ENCODE data around the gene HRH1. TPM values are rescaled to one million over a fixed set of nuclear protein-coding genes. Genes with fewer than 3 reads are reported as not detected.

The HRH1 gene
- total and polyA plus RNA-seq, 2 experiments from 2014 or later, result not detected

DNA sequence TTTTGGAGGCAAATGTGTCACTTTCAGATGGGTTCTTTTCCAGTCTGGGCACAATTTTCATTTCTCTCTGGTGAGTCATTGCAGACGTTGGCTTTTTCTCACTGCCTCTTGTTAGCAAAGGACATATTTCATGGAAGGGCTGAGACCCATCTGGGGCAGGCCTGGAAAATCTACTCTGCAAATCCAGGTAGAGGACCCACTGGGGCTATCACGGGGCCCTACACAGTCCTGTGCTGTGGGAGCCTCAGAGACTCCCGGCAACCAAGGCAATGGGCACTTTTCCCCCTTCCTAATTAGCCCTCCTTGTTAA, 58.0 kb downstream of the HRH1 start (continued):
- TF ChIP-seq, protein P1, sequence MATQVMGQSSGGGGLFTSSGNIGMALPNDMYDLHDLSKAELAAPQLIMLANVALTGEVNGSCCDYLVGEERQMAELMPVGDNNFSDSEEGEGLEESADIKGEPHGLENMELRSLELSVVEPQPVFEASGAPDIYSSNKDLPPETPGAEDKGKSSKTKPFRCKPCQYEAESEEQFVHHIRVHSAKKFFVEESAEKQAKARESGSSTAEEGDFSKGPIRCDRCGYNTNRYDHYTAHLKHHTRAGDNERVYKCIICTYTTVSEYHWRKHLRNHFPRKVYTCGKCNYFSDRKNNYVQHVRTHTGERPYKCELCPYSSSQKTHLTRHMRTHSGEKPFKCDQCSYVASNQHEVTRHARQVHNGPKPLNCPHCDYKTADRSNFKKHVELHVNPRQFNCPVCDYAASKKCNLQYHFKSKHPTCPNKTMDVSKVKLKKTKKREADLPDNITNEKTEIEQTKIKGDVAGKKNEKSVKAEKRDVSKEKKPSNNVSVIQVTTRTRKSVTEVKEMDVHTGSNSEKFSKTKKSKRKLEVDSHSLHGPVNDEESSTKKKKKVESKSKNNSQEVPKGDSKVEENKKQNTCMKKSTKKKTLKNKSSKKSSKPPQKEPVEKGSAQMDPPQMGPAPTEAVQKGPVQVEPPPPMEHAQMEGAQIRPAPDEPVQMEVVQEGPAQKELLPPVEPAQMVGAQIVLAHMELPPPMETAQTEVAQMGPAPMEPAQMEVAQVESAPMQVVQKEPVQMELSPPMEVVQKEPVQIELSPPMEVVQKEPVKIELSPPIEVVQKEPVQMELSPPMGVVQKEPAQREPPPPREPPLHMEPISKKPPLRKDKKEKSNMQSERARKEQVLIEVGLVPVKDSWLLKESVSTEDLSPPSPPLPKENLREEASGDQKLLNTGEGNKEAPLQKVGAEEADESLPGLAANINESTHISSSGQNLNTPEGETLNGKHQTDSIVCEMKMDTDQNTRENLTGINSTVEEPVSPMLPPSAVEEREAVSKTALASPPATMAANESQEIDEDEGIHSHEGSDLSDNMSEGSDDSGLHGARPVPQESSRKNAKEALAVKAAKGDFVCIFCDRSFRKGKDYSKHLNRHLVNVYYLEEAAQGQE (IDR thresholded peaks at IDR 0.05; ENCODE audit: unreplicated experiment), result no peak
- TF ChIP-seq ZNF114 (CRISPR knock-in tag; IDR thresholded peaks at IDR 0.05) (no peak), JUNB (IDR thresholded peaks at IDR 0.05; ENCODE audit: unreplicated experiment) (no peak), CREB1 (CRISPR knock-in tag; IDR thresholded peaks at IDR 0.05; ENCODE audit: low read depth) (no peak), POLR2AphosphoS5 (IDR thresholded peaks at IDR 0.05; ENCODE audit: low read depth) (no peak)
- TF ChIP-seq, protein P2, sequence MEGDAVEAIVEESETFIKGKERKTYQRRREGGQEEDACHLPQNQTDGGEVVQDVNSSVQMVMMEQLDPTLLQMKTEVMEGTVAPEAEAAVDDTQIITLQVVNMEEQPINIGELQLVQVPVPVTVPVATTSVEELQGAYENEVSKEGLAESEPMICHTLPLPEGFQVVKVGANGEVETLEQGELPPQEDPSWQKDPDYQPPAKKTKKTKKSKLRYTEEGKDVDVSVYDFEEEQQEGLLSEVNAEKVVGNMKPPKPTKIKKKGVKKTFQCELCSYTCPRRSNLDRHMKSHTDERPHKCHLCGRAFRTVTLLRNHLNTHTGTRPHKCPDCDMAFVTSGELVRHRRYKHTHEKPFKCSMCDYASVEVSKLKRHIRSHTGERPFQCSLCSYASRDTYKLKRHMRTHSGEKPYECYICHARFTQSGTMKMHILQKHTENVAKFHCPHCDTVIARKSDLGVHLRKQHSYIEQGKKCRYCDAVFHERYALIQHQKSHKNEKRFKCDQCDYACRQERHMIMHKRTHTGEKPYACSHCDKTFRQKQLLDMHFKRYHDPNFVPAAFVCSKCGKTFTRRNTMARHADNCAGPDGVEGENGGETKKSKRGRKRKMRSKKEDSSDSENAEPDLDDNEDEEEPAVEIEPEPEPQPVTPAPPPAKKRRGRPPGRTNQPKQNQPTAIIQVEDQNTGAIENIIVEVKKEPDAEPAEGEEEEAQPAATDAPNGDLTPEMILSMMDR (conservative IDR thresholded peaks at IDR 0.05; ENCODE audit: low read depth in 2 of 2), result no peak

DNA sequence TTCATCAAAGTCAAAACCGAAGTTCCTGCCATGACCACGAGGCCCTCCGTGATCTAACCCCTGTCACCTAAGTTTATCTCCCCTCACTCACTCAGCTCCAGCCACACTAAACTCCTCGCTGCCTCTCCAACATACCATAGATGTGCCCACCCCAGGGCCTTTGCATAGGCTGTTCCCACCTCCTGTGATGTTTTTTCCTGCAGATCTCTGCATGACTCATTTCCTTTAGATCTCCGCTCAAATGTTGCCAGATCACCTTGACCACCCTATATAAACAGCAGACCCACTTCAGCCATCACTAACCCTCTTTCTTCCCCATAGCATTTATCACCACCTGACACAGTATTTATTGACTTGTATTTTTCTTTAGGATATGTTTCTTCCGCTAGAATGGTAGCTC, 58.5 kb downstream of the HRH1 start:
- Mint-ChIP-seq H3K36me3 (ENCODE audit: low read depth) (no peaks in the 10 kb centered on the region), H3K4me3 (no peak overlapping the region), H3K27me3 (ENCODE audit: insufficient read depth, low read depth, poor library complexity) (peaks cover 4% of the 10 kb centered on the region), H3K9me3 (no peaks in the 10 kb centered on the region), H3K27ac (no peak overlapping the region), H3K4me1 (peaks cover 8% of the 10 kb centered on the region)
- Histone ChIP-seq H3K27ac (ENCODE audit: low read depth) (no peak overlapping the region), H3F3A (replicated peaks; ENCODE audit: low read depth) (no peaks in the 10 kb centered on the region), H3K79me2 (replicated peaks; ENCODE audit: insufficient read depth) (no peaks in the 10 kb centered on the region), H3K4me1 (ENCODE audit: insufficient read depth) (no peaks in the 10 kb centered on the region), H3K4me2 (no peak overlapping the region), H3K27me3 (ENCODE audit: insufficient read depth) (no peaks in the 10 kb centered on the region), H3K4me3 (no peak overlapping the region), H3K9me2 (ENCODE audit: insufficient read depth) (no peaks in the 10 kb centered on the region), H4K20me1 (replicated peaks; ENCODE audit: insufficient read depth) (no peaks in the 10 kb centered on the region), H3K36me3 (ENCODE audit: insufficient read depth) (no peaks in the 10 kb centered on the region), H2AFZ (no peak overlapping the region)
- DNase-seq (ENCODE audit: low spot score) (no peak), ATAC-seq (no peak)
- TF ChIP-seq JUNB (IDR thresholded peaks at IDR 0.05; ENCODE audit: unreplicated experiment) (no peak), EZH2phosphoT487 (IDR thresholded peaks at IDR 0.05; ENCODE audit: unreplicated experiment) (no peak), STAT1 (IDR thresholded peaks at IDR 0.05; ENCODE audit: unreplicated experiment) (no peak), ZNF114 (CRISPR knock-in tag; IDR thresholded peaks at IDR 0.05) (no peak), CREB1 (CRISPR knock-in tag; IDR thresholded peaks at IDR 0.05; ENCODE audit: low read depth) (no peak)
- TF ChIP-seq, protein P3, sequence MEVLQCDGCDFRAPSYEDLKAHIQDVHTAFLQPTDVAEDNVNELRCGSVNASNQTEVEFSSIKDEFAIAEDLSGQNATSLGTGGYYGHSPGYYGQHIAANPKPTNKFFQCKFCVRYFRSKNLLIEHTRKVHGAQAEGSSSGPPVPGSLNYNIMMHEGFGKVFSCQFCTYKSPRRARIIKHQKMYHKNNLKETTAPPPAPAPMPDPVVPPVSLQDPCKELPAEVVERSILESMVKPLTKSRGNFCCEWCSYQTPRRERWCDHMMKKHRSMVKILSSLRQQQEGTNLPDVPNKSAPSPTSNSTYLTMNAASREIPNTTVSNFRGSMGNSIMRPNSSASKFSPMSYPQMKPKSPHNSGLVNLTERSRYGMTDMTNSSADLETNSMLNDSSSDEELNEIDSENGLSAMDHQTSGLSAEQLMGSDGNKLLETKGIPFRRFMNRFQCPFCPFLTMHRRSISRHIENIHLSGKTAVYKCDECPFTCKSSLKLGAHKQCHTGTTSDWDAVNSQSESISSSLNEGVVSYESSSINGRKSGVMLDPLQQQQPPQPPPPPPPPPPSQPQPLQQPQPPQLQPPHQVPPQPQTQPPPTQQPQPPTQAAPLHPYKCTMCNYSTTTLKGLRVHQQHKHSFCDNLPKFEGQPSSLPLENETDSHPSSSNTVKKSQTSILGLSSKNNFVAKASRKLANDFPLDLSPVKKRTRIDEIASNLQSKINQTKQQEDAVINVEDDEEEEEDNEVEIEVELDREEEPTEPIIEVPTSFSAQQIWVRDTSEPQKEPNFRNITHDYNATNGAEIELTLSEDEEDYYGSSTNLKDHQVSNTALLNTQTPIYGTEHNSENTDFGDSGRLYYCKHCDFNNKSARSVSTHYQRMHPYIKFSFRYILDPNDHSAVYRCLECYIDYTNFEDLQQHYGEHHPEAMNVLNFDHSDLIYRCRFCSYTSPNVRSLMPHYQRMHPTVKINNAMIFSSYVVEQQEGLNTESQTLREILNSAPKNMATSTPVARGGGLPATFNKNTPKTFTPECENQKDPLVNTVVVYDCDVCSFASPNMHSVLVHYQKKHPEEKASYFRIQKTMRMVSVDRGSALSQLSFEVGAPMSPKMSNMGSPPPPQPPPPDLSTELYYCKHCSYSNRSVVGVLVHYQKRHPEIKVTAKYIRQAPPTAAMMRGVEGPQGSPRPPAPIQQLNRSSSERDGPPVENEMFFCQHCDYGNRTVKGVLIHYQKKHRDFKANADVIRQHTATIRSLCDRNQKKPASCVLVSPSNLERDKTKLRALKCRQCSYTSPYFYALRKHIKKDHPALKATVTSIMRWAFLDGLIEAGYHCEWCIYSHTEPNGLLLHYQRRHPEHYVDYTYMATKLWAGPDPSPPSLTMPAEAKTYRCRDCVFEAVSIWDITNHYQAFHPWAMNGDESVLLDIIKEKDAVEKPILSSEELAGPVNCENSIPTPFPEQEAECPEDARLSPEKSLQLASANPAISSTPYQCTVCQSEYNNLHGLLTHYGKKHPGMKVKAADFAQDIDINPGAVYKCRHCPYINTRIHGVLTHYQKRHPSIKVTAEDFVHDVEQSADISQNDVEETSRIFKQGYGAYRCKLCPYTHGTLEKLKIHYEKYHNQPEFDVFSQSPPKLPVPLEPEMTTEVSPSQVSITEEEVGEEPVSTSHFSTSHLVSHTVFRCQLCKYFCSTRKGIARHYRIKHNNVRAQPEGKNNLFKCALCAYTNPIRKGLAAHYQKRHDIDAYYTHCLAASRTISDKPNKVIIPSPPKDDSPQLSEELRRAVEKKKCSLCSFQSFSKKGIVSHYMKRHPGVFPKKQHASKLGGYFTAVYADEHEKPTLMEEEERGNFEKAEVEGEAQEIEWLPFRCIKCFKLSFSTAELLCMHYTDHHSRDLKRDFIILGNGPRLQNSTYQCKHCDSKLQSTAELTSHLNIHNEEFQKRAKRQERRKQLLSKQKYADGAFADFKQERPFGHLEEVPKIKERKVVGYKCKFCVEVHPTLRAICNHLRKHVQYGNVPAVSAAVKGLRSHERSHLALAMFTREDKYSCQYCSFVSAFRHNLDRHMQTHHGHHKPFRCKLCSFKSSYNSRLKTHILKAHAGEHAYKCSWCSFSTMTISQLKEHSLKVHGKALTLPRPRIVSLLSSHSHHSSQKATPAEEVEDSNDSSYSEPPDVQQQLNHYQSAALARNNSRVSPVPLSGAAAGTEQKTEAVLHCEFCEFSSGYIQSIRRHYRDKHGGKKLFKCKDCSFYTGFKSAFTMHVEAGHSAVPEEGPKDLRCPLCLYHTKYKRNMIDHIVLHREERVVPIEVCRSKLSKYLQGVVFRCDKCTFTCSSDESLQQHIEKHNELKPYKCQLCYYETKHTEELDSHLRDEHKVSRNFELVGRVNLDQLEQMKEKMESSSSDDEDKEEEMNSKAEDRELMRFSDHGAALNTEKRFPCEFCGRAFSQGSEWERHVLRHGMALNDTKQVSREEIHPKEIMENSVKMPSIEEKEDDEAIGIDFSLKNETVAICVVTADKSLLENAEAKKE (CRISPR knock-in tag; IDR thresholded peaks at IDR 0.05), result no peak
- TF ChIP-seq, protein P1 (IDR thresholded peaks at IDR 0.05; ENCODE audit: unreplicated experiment), result no peak
